HAP-1 (cell line): ENCODE measurements around the gene RANBP3.
"Not testable (repeated sequence)": the region's sequence is repeated elsewhere in the genome, so short reads cannot be mapped to it uniquely, and the experiment has no call there.

Experiments
- DNase-seq, 2 experiments: peaks; one replicate each; pipeline ENCODE4 v3.0.0-alpha.2; 2016 to 2020; ENCODE audit warnings: low spot score in 2 of 2
- H3K27me3 ChIP-seq: fragments of 250-450 bp; sonication (Bioruptor Pico); 2 replicates; pipeline ENCODE4 v1.5.1; 2020; ENCODE audit warnings: low read depth, mild to moderate bottlenecking, moderate library complexity
- H3K36me3 ChIP-seq: fragments of 250-450 bp; sonication (Bioruptor Pico); replicated peaks from 2 replicates; pipeline ENCODE4 v1.5.1; 2020; ENCODE audit warnings: mild to moderate bottlenecking
- H3K4me1 ChIP-seq: fragments of 250-450 bp; sonication (Bioruptor Pico); 2 replicates; pipeline ENCODE4 v1.5.1; 2020; ENCODE audit warnings: mild to moderate bottlenecking
- H3K4me3 ChIP-seq: fragments of 250-450 bp; sonication (Bioruptor Pico); 2 replicates; pipeline ENCODE4 v1.5.1; 2020; ENCODE audit warnings: mild to moderate bottlenecking, moderate library complexity
- H3K9me3 ChIP-seq: fragments of 250-450 bp; sonication (Bioruptor Pico); 2 replicates; pipeline ENCODE4 v1.5.1; 2020; ENCODE audit warnings: mild to moderate bottlenecking, moderate library complexity
- in situ Hi-C: fragments of 300-500 bp; cut with MboI; formaldehyde crosslinking; loops from 3 replicates; pipeline ENCODE4 v1.14.3; 2020; ENCODE audit warnings: low sequenced_read_pairs, inconsistent platforms, mixed read lengths

Gene RANBP3

GRCh38 chr19:5973867-5974635 is 3.9 kb downstream of the RANBP3 start:
- Histone ChIP-seq H3K27me3 (no peaks in the 10 kb centered on the region), H3K36me3 (peaks cover 25% of the 10 kb centered on the region), H3K4me3 (no peak overlapping the region), H3K9me3 (no peaks in the 10 kb centered on the region), H3K4me1 (peaks cover 14% of the 10 kb centered on the region)
- DNase-seq, result no peak
- in situ Hi-C loops, result no loop called here

GRCh38 chr19:5973376-5973775 is 4.6 kb downstream of the RANBP3 start:
- Histone ChIP-seq H3K4me1 (peaks cover 14% of the 10 kb centered on the region), H3K9me3 (no peaks in the 10 kb centered on the region), H3K4me3 (no peak overlapping the region), H3K27me3 (no peaks in the 10 kb centered on the region), H3K36me3 (peaks cover 25% of the 10 kb centered on the region)
- in situ Hi-C loops, result no loop called here
- DNase-seq, result no peak

- no peak overlapping the region for H3K4me3 ChIP-seq
- DNase-seq, result no peak
- H3K4me1 ChIP-seq, result peaks cover 17% of the 10 kb centered on the region
- no peaks in the 10 kb centered on the region for H3K27me3 ChIP-seq
- in situ Hi-C loops, result no loop called here
- peaks cover 22% of the 10 kb centered on the region for H3K36me3 ChIP-seq
- no peaks in the 10 kb centered on the region for H3K9me3 ChIP-seq
Measured at GRCh38 chr19:5972355-5972731, 5.6 kb downstream of the RANBP3 start.

- Histone ChIP-seq H3K4me1 (peaks cover 16% of the 10 kb centered on the region), H3K4me3 (no peak overlapping the region), H3K27me3 (no peaks in the 10 kb centered on the region), H3K36me3 (peaks cover 22% of the 10 kb centered on the region), H3K9me3 (no peaks in the 10 kb centered on the region)
- in situ Hi-C loops, result no loop called here
- DNase-seq, result no peak
Measured at GRCh38 chr19:5971714-5972354, 6.1 kb downstream of the RANBP3 start.

- Histone ChIP-seq H3K9me3 (no peaks in the 10 kb centered on the region), H3K4me3 (no peak overlapping the region), H3K27me3 (no peaks in the 10 kb centered on the region), H3K36me3 (peaks cover 17% of the 10 kb centered on the region), H3K4me1 (peaks cover 8% of the 10 kb centered on the region)
- no peak for DNase-seq
- in situ Hi-C loops, result no loop called here
Measured at GRCh38 chr19:5969476-5969875, 8.5 kb downstream of the RANBP3 start.

- in situ Hi-C loops, result no loop called here
- Histone ChIP-seq H3K36me3 (peaks cover 12% of the 10 kb centered on the region), H3K4me1 (peaks cover 8% of the 10 kb centered on the region), H3K27me3 (no peaks in the 10 kb centered on the region), H3K9me3 (no peaks in the 10 kb centered on the region), H3K4me3 (no peak overlapping the region)
- no peak for DNase-seq
Measured at GRCh38 chr19:5968431-5969373, 9.2 kb downstream of the RANBP3 start.

GRCh38 chr19:5967994-5968430 is 9.9 kb downstream of the RANBP3 start:
- H3K9me3 ChIP-seq, result no peaks in the 10 kb centered on the region
- DNase-seq, result peak; percentile 79 to 81
- H3K36me3 ChIP-seq, result peaks cover 7% of the 10 kb centered on the region; the same call in 1 of the 2 replicates
- H3K4me1 ChIP-seq, result peaks cover 8% of the 10 kb centered on the region
- no peak overlapping the region for H3K4me3 ChIP-seq
- no peaks in the 10 kb centered on the region for H3K27me3 ChIP-seq
- in situ Hi-C loops, result no loop called here

GRCh38 chr19:5967571-5967970 is 10.4 kb downstream of the RANBP3 start:
- H3K9me3 ChIP-seq, result no peaks in the 10 kb centered on the region
- peaks cover 8% of the 10 kb centered on the region for H3K4me1 ChIP-seq
- no peak for DNase-seq
- no peak overlapping the region for H3K4me3 ChIP-seq
- H3K36me3 ChIP-seq, result peaks cover 7% of the 10 kb centered on the region; the same call in 1 of the 2 replicates
- no peaks in the 10 kb centered on the region for H3K27me3 ChIP-seq
- in situ Hi-C loops, result no loop called here

GRCh38 chr19:5966941-5967340 is 11.0 kb downstream of the RANBP3 start:
- Histone ChIP-seq H3K9me3 (no peaks in the 10 kb centered on the region), H3K27me3 (no peaks in the 10 kb centered on the region), H3K4me3 (no peak overlapping the region), H3K36me3 (peaks cover 7% of the 10 kb centered on the region; the same call in 1 of the 2 replicates), H3K4me1 (peaks cover 8% of the 10 kb centered on the region)
- no peak for DNase-seq
- in situ Hi-C loops, result no loop called here

- in situ Hi-C loops, result no loop called here
Measured at GRCh38 chr19:5966215-5966614, 11.7 kb downstream of the RANBP3 start.

GRCh38 chr19:5964816-5965565 is 12.9 kb downstream of the RANBP3 start:
- Histone ChIP-seq H3K9me3 (no peaks in the 10 kb centered on the region), H3K27me3 (no peaks in the 10 kb centered on the region), H3K36me3 (peaks cover 7% of the 10 kb centered on the region; the same call in 1 of the 2 replicates), H3K4me3 (no peak overlapping the region), H3K4me1 (peaks cover 8% of the 10 kb centered on the region)
- no peak for DNase-seq
- in situ Hi-C loops, result no loop called here

More at GRCh38 chr19:5966215-5966614, 11.7 kb downstream of the RANBP3 start:
- peaks cover 7% of the 10 kb centered on the region; the same call in 1 of the 2 replicates for H3K36me3 ChIP-seq
- no peaks in the 10 kb centered on the region for H3K9me3 ChIP-seq
- DNase-seq, result no peak
- H3K27me3 ChIP-seq, result no peaks in the 10 kb centered on the region
- H3K4me3 ChIP-seq, result no peak overlapping the region
- peaks cover 8% of the 10 kb centered on the region for H3K4me1 ChIP-seq

- Histone ChIP-seq H3K36me3 (peaks cover 7% of the 10 kb centered on the region; the same call in 1 of the 2 replicates), H3K27me3 (no peaks in the 10 kb centered on the region), H3K4me3 (no peak overlapping the region), H3K9me3 (no peaks in the 10 kb centered on the region), H3K4me1 (peaks cover 8% of the 10 kb centered on the region)
- no peak for DNase-seq
- in situ Hi-C loops, result no loop called here
Measured at GRCh38 chr19:5963855-5964254, 14.1 kb downstream of the RANBP3 start.

GRCh38 chr19:5963259-5963658 is 14.7 kb downstream of the RANBP3 start:
- in situ Hi-C loops, H3K4me1 ChIP-seq, H3K4me3 ChIP-seq, H3K27me3 ChIP-seq, H3K36me3 ChIP-seq, H3K9me3 ChIP-seq, DNase-seq: not testable (repeated sequence)
